ENCODE measurements around the gene SHKBP1. TPM values are rescaled to one million over a fixed set of nuclear protein-coding genes. Genes with fewer than 3 reads are reported as not detected.

SHKBP1 gene
- total and polyA plus RNA-seq, 9 of the 15 experiments (the other 6 are each of a cell fraction or from before 2014, with no cell fraction given) = 1.2 to 58.1 (median 22.3) TPM

DNA sequence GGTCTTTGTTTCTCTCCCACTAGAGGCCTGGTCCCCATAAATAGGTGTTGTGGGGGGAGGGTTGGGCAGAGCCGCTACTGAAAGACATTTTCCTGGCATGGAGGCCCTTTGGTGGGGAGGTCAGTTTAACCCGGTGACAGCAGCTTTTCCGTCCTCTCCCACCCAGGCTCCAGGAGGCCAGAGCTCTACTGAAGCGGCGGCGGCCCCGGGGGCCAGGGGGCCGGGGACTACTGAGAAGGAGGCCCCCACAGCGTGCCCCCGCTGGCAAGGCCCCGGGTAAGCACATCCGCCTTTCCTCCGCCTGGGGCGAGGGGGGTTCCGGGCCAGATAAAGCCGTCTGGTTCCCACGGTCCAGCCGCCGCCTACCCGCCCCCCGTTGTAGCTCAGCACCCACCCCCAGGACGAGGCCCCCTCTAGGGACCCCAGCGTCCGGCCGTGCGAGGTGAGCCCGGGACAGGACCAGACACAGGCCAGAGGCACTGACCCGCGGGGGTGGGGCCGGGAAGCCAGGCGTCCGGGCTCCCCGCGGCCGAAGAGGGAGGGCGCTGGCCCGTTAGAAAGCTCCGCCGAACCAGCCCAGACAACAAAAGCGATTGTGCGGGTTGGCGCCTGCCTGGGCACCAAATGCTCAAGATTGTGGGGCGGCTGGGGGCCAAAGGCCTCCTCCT is 23.4 kb downstream of the SHKBP1 start (continued):
- TF ChIP-seq, protein P1, sequence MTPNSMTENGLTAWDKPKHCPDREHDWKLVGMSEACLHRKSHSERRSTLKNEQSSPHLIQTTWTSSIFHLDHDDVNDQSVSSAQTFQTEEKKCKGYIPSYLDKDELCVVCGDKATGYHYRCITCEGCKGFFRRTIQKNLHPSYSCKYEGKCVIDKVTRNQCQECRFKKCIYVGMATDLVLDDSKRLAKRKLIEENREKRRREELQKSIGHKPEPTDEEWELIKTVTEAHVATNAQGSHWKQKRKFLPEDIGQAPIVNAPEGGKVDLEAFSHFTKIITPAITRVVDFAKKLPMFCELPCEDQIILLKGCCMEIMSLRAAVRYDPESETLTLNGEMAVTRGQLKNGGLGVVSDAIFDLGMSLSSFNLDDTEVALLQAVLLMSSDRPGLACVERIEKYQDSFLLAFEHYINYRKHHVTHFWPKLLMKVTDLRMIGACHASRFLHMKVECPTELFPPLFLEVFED (CRISPR knock-in tag; conservative IDR thresholded peaks at IDR 0.05) = no peak
- TF ChIP-seq SAFB (IDR thresholded peaks at IDR 0.05; ENCODE audit: borderline replicate concordance, low read depth, low read length) = no peak
- no peak for TF ChIP-seq HNRNPK (IDR thresholded peaks at IDR 0.05; ENCODE audit: low read depth, low read length, poor library complexity, severe bottlenecking)
- peak; percentile 10; the same call in 1 of the 2 replicates for TF ChIP-seq ZBTB7A (IDR thresholded peaks at IDR 0.05; ENCODE audit: borderline replicate concordance, control insufficient read depth, low read depth, low read length)

DNA sequence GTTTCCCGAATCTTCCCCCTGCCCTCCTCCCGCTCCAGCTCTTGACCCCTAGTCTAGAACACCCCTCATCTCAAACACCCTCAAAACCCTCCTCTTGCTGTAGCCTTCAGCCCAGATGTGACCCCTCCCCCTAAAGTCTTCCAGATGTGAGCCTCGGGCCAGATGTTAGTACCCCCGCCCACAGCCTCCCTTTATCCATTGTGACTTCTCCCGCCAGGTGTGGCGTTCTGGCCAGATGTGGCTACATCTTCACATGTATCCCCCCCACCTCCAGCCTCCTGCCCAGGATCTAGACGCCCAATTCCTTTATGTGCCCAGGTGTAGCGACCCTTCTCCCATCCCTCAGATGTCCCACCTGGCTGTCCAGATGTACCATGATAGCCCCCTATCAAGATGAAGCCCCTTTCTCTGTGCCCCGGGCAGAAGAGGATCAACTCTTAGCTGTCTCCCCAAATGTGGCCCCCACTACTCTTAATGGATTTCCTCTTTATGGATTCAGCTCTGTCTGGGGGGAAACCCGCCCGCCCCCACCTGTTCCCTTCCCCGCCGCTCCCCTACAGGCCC is 24.0 kb downstream of the SHKBP1 start:
- Histone ChIP-seq H3K27ac (ENCODE audit: extremely low read depth, low read depth, low read length) (no peak overlapping the region), H2AFZ (ENCODE audit: low read depth, low read length) (no peak overlapping the region), H3K4me1 (replicated peaks in 1 of 2; ENCODE audit: control insufficient read depth in 2 of 2, insufficient read depth in 2 of 2, low read length in 2 of 2) (peaks cover 52 to 92% of the 10 kb centered on the region in 2 experiments), H3K4me2 (ENCODE audit: insufficient read depth, low read length) (peak overlapping the region; percentile 43), H3K4me3 (no peak overlapping the region; the same call in 1 of the 2 replicates), H3K79me2 (ENCODE audit: control insufficient read depth, insufficient read depth, low read length) (peaks cover 28% of the 10 kb centered on the region), H3K36me3 (ENCODE audit: control insufficient read depth, insufficient read depth, low read length) (peaks cover 7% of the 10 kb centered on the region; the same call in 1 of the 3 replicates), H3K9me3 (replicated peaks; ENCODE audit: control insufficient read depth, insufficient read depth, low read depth, low read length) (no peaks in the 10 kb centered on the region), H3K27me3 (ENCODE audit: control insufficient read depth in 2 of 2, insufficient read depth in 2 of 2, low read length in 2 of 2) (no peaks in the 10 kb centered on the region), H3K9me1 (ENCODE audit: control insufficient read depth, insufficient read depth, low read length) (peaks cover 4% of the 10 kb centered on the region), H3K9ac (ENCODE audit: insufficient read depth in 1 of 2, low read depth in 2 of 2, low read length in 2 of 2) (peak overlapping the region in 1 of 2 experiments; percentile 66; a peak in 1 of 4 replicates), H4K20me1 (replicated peaks; ENCODE audit: control insufficient read depth, insufficient read depth, low read length) (peaks cover 6% of the 10 kb centered on the region; the same call in 1 of the 2 replicates)
- in situ Hi-C loops (cut with MboI) (no loop called here), intact Hi-C loops (cut with micrococcal nuclease) (loop anchor here (5.0 kb wide), 1 partner anchor 293 kb away; no protein-coding TSS in a partner anchor)
- ChIA-PET CTCF (ENCODE audit: low intra/inter-chr PET ratio) (interaction anchor here (1.2 kb wide), 1 partner anchor 71 kb away, joined by 5 read pairs; no protein-coding TSS in a partner anchor), POLR2A (interaction anchor here (0.6 to 1.4 kb wide), 6 partner anchors 12 to 227 kb away, joined by 3 to 6 read pairs (median 3); no protein-coding TSS in a partner anchor)
- no peak for FAIRE-seq
- ATAC-seq = no peak
- WGBS (ENCODE audit: insufficient coverage, low coverage, missing lambda C conversion rate) = 43% methylated on average over 13 of the region's 13 CpGs
- BruUV-seq (replicated peaks) = no TSS peak
- DNase-seq (ENCODE audit: extremely low read depth in 1 of 4, low spot score in 3 of 4) = no peak
- no peak for TF ChIP-seq ZNF717 (CRISPR knock-in tag; IDR thresholded peaks at IDR 0.05)
- TF ChIP-seq ZNF324 (CRISPR knock-in tag; IDR thresholded peaks at IDR 0.05) = no peak
- no peak for TF ChIP-seq ZNF79 (CRISPR knock-in tag; IDR thresholded peaks at IDR 0.05; ENCODE audit: low read depth)
- no peak for TF ChIP-seq RBM22 (IDR thresholded peaks at IDR 0.05; ENCODE audit: low read depth, low read length, poor library complexity, severe bottlenecking)
- TF ChIP-seq, protein P2, sequence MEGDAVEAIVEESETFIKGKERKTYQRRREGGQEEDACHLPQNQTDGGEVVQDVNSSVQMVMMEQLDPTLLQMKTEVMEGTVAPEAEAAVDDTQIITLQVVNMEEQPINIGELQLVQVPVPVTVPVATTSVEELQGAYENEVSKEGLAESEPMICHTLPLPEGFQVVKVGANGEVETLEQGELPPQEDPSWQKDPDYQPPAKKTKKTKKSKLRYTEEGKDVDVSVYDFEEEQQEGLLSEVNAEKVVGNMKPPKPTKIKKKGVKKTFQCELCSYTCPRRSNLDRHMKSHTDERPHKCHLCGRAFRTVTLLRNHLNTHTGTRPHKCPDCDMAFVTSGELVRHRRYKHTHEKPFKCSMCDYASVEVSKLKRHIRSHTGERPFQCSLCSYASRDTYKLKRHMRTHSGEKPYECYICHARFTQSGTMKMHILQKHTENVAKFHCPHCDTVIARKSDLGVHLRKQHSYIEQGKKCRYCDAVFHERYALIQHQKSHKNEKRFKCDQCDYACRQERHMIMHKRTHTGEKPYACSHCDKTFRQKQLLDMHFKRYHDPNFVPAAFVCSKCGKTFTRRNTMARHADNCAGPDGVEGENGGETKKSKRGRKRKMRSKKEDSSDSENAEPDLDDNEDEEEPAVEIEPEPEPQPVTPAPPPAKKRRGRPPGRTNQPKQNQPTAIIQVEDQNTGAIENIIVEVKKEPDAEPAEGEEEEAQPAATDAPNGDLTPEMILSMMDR (IDR thresholded peaks at IDR 0.05 in 2 of 3, conservative IDR thresholded peaks at IDR 0.05 in 1 of 3; ENCODE audit: insufficient read depth in 2 of 3, low read depth in 1 of 3, low read length in 3 of 3) = 0 out of 6 replicates have a peak, but pooled peaks of 1 of the 3 experiments have one; percentile 6
- TF ChIP-seq CCNT2 (IDR thresholded peaks at IDR 0.05; ENCODE audit: borderline replicate concordance, extremely low read depth, insufficient read length, low read depth, low read length) = no peak
- no peak for TF ChIP-seq THRAP3 (IDR thresholded peaks at IDR 0.05; ENCODE audit: borderline replicate concordance)
- TF ChIP-seq FOXK1 (CRISPR knock-in tag; IDR thresholded peaks at IDR 0.05; ENCODE audit: borderline replicate concordance) = no peak
- TF ChIP-seq SMAD4 (CRISPR knock-in tag; conservative IDR thresholded peaks at IDR 0.05) = no peak

All from K562 (cell line).